ENCODE results near the gene ANKLE1. TPM values are rescaled to one million over a fixed set of nuclear protein-coding genes. Genes with fewer than 3 reads are reported as not detected.
"Not testable (repeated sequence)": the region's sequence is repeated elsewhere in the genome, so short reads cannot be mapped to it uniquely, and the experiment has no call there.

The ANKLE1 gene
- total RNA-seq, 1 donor from 2014 or later, result 4.3 TPM

- no peak for DNase-seq (ENCODE audit: extremely low read depth, low read depth, low spot score)
These were observed 2.3 kb upstream of the ANKLE1 start for GRCh38 chr19:17279436-17279835.

- no peak for DNase-seq (ENCODE audit: extremely low read depth, low read depth, low spot score)
These were observed 906 bp downstream of the ANKLE1 start for GRCh38 chr19:17282488-17283125.

- no peak for DNase-seq (ENCODE audit: extremely low read depth, low read depth, low spot score)
These were observed 1.8 kb downstream of the ANKLE1 start for GRCh38 chr19:17283504-17283996.

GRCh38 chr19:17285415-17286135 lies 3.9 kb downstream of the ANKLE1 start:
- no peak for DNase-seq (ENCODE audit: extremely low read depth, low read depth, low spot score)

DNA sequence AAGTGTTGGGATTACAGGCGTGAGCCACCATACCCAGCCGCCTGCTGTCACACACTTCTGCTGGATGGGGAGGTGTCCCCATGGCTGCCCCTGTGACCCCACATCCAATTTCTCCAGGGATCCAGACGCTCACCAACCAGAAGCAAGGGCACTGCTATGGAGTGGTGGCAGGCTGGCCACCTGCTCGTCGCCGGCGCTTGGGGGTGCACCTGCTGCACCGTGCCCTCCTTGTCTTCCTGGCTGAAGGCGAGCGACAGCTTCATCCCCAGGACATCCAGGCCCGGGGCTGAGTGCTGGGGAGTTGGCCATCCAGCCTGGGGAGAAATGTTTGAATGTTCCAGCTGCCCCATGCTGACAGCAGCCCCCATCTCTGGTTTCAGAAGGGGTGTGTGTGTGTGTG lies 4.6 kb downstream of the ANKLE1 start:
- no peak for DNase-seq (ENCODE audit: extremely low read depth, low read depth, low spot score)

GRCh38 chr19:17286752-17287151 lies 5.1 kb downstream of the ANKLE1 start:
- DNase-seq (ENCODE audit: extremely low read depth, low read depth, low spot score), result no peak

GRCh38 chr19:17289489-17289888 lies 7.8 kb downstream of the ANKLE1 start:
- DNase-seq (ENCODE audit: extremely low read depth, low read depth, low spot score), result peak; percentile 77

GRCh38 chr19:17292301-17293074 lies 10.8 kb downstream of the ANKLE1 start:
- no peak for DNase-seq (ENCODE audit: extremely low read depth, low read depth, low spot score)

DNA sequence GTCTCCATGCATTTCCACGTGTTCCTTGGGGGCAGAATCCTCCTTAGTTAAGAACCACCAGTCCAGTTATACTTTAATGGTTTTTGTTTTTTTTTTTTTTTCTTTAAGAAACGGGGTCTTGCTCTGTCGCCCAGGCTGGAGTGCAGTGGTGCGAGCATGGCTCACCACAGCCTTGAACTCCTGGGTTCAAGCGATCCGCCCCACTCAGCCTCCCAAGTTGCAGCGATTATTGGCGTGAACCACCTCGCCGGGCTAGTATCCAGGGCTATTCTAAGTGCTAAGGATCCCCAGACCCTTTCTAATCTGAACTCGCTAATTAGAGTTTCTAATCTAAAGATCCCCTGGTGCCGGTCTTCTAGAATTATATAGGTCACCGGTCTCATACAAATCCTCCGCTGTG lies 11.9 kb downstream of the ANKLE1 start:
- DNase-seq (ENCODE audit: extremely low read depth, low read depth, low spot score), result no peak

DNA sequence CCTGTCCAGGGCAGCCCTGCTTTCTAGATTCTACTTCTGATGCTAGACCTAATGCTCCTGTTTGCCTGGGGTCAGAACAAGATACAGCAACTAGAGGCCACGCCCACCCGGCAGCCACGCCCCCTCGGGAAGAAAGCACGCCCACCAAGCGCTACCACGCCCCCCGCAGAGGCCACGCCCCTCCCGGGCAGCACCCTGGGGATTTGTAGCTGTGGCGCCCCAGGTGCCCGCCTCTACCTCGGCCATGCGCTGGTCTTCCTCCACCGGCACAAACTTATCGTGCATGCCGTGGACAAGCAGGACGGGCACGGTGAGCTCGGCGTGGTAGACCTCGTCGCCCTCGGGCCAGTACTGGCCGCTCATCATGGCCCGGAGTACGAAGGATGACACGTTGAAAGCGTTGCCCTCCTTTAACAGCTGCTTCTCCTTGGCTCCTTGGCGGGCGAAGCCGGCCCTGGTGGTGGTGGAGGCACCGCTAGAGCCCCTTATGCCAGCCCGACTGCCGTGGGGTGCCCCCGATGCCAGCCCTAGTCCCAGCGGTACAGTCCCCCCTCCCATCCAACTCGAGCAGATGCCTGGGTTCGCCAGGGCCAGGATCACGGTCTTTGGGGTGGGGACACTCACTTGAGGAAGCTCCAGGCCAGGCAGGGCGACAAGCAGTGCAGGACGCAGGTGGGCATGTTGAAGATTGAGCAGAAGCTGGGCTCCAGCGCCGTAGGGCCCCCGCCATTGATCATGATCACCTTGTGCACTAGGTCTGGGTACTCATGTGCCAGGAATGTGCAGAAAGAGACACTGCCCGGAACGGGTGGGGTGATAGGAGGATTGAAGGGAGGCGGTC lies 12.6 kb downstream of the ANKLE1 start:
- DNase-seq (ENCODE audit: extremely low read depth, low read depth, low spot score), result no peak

GRCh38 chr19:17295551-17295950 lies 13.8 kb downstream of the ANKLE1 start:
- DNase-seq (ENCODE audit: extremely low read depth, low read depth, low spot score), result not testable (repeated sequence)

GRCh38 chr19:17296273-17296672 lies 14.6 kb downstream of the ANKLE1 start:
- DNase-seq (ENCODE audit: extremely low read depth, low read depth, low spot score), result no peak

- DNase-seq (ENCODE audit: extremely low read depth, low read depth, low spot score), result no peak
These were observed 15.3 kb downstream of the ANKLE1 start for GRCh38 chr19:17296976-17297375.

GRCh38 chr19:17300992-17301619 lies 19.4 kb downstream of the ANKLE1 start:
- DNase-seq (ENCODE audit: extremely low read depth, low read depth, low spot score), result no peak

GRCh38 chr19:17302391-17303166 lies 20.9 kb downstream of the ANKLE1 start:
- no peak for DNase-seq (ENCODE audit: extremely low read depth, low read depth, low spot score)

- DNase-seq (ENCODE audit: extremely low read depth, low read depth, low spot score), result peak; percentile 68
These were observed 21.7 kb downstream of the ANKLE1 start, which contains the start of gene ABHD8 for GRCh38 chr19:17303167-17303939. Gene ABHD8, minus strand, starts transcription at chr19:17303425. Its CDS starts 1,809 bp downstream, at chr19:17301616.

DNA sequence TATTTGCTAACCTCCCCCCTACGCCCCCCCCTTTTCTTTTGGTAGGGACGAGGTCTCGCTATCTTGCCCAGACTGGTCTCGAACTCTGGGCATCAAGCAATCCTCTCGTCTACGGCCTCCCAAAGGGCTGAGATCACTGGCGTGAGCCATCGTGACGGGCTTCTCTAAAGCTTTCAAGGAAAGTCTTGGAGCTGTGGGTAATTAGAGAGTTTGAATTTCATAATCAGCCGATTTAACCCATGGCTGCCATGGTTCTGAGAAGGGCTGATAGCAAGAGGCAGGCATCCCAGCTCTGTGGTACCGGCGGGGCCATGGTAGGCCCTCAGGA lies 22.2 kb downstream of the ANKLE1 start:
- no peak for DNase-seq (ENCODE audit: extremely low read depth, low read depth, low spot score)

GRCh38 chr19:17304386-17305215 lies 22.9 kb downstream of the ANKLE1 start:
- no peak for DNase-seq (ENCODE audit: extremely low read depth, low read depth, low spot score)

Measured in glomerular endothelial cell (primary cell).